ENCODE data around the gene MAGI1. TPM values are rescaled to one million over a fixed set of nuclear protein-coding genes. Genes with fewer than 3 reads are reported as not detected.

Gene MAGI1
- polyA plus RNA-seq, 1 of the 3 experiments (the other 2 are of a cell fraction), result 10.3 TPM

- POLR2A ChIA-PET, result no interaction called here
- TF ChIP-seq MAX (IDR thresholded peaks at IDR 0.05; ENCODE audit: low read depth), result no peak
- no peak for TF ChIP-seq REST (IDR thresholded peaks at IDR 0.05; ENCODE audit: low read depth, low read length)
- no peak for TF ChIP-seq SMC3 (IDR thresholded peaks at IDR 0.05; ENCODE audit: low read depth, low read length)
- TF ChIP-seq RCOR1 (IDR thresholded peaks at IDR 0.05; ENCODE audit: low read length), result no peak
- TF ChIP-seq JUND (IDR thresholded peaks at IDR 0.05), result no peak
- TF ChIP-seq ZBTB33 (IDR thresholded peaks at IDR 0.05; ENCODE audit: borderline replicate concordance, low read depth), result no peak
- TF ChIP-seq FOSL2 (IDR thresholded peaks at IDR 0.05; ENCODE audit: borderline replicate concordance, low read depth), result no peak
- no peak for TF ChIP-seq TEAD4 (IDR thresholded peaks at IDR 0.05; ENCODE audit: borderline replicate concordance, insufficient read depth)
- no peak for TF ChIP-seq MEF2A (IDR thresholded peaks at IDR 0.05; ENCODE audit: borderline replicate concordance, low read depth)
- no peak for TF ChIP-seq TCF12 (IDR thresholded peaks at IDR 0.05)
- no peak for TF ChIP-seq USF1 (IDR thresholded peaks at IDR 0.05; ENCODE audit: borderline replicate concordance, low read depth)
- no peak for DNase-seq
- no peaks in the 10 kb centered on the region for H3F3A ChIP-seq (replicated peaks; ENCODE audit: insufficient read depth)
- H4K20me1 ChIP-seq (ENCODE audit: insufficient read depth), result no peaks in the 10 kb centered on the region
- 89% methylated on average over 2 of the region's 2 CpGs for WGBS (ENCODE audit: low lambda C conversion rate)
- no peaks in the 10 kb centered on the region for H3K9me2 ChIP-seq
- no peaks in the 10 kb centered on the region for H3K9me3 ChIP-seq
- CTCF ChIA-PET, result interaction anchor here (1.2 kb wide), 1 partner anchor 10 kb away, joined by 4 read pairs; no protein-coding TSS in a partner anchor
- no peaks in the 10 kb centered on the region for H3K79me2 ChIP-seq (ENCODE audit: insufficient read depth)
- H2AFZ ChIP-seq (ENCODE audit: low read depth), result no peak overlapping the region
- no peak overlapping the region for H3K27ac ChIP-seq (ENCODE audit: low read depth in 2 of 2, low read length in 1 of 2)
- H3K36me3 ChIP-seq (replicated peaks in 1 of 2; ENCODE audit: control insufficient read depth in 1 of 2, insufficient read depth in 2 of 2, low read length in 1 of 2), result no peaks in the 10 kb centered on the region
- H3K4me2 ChIP-seq, result no peak overlapping the region
- no peak overlapping the region for H3K9ac ChIP-seq
- no peaks in the 10 kb centered on the region for H3K27me3 ChIP-seq (ENCODE audit: insufficient read depth)
- H3K4me3 ChIP-seq (ENCODE audit: low read depth in 2 of 2, low read length in 1 of 2), result no peak overlapping the region
- H3K4me1 ChIP-seq (ENCODE audit: control insufficient read depth in 1 of 2, insufficient read depth in 2 of 2, low read depth in 1 of 2, low read length in 1 of 2), result no peaks in the 10 kb centered on the region
These were observed 693.9 kb downstream of the MAGI1 start for GRCh38 chr3:65344846-65345245.

- H3F3A ChIP-seq (replicated peaks; ENCODE audit: insufficient read depth), result no peaks in the 10 kb centered on the region
- no peaks in the 10 kb centered on the region for H3K79me2 ChIP-seq (ENCODE audit: insufficient read depth)
- DNase-seq, result no peak
- H3K9ac ChIP-seq, result no peak overlapping the region
- no peak overlapping the region for H3K4me3 ChIP-seq (ENCODE audit: low read depth in 2 of 2, low read length in 1 of 2)
- WGBS (ENCODE audit: low lambda C conversion rate), result 72% methylated on average over 3 of the region's 3 CpGs
- no peak overlapping the region for H3K27ac ChIP-seq (ENCODE audit: low read depth in 2 of 2, low read length in 1 of 2)
- no peak overlapping the region for H3K4me2 ChIP-seq
- no peaks in the 10 kb centered on the region for H3K27me3 ChIP-seq (ENCODE audit: insufficient read depth)
- no peak overlapping the region for H2AFZ ChIP-seq (ENCODE audit: low read depth)
- H3K9me3 ChIP-seq, result no peaks in the 10 kb centered on the region
- POLR2A ChIA-PET, result no interaction called here
- H3K36me3 ChIP-seq (replicated peaks in 1 of 2; ENCODE audit: control insufficient read depth in 1 of 2, insufficient read depth in 2 of 2, low read length in 1 of 2), result no peaks in the 10 kb centered on the region
- CTCF ChIA-PET, result interaction anchor here (0.5 to 1.2 kb wide), 2 partner anchors 10 to 13 kb away, joined by 3 to 4 read pairs; no protein-coding TSS in a partner anchor
- TF ChIP-seq ELF1 (IDR thresholded peaks at IDR 0.05) (no peak), PBX3 (IDR thresholded peaks at IDR 0.05) (no peak), FOXM1 (IDR thresholded peaks at IDR 0.05; ENCODE audit: low read depth) (no peak), YY1 (IDR thresholded peaks at IDR 0.05; ENCODE audit: low read depth) (no peak), EP300 (IDR thresholded peaks at IDR 0.05; ENCODE audit: borderline replicate concordance in 1 of 2, low read depth in 1 of 2, low read length in 1 of 2) (no peak), SIN3A (IDR thresholded peaks at IDR 0.05; ENCODE audit: borderline replicate concordance, low read depth, low read length) (no peak), CTCF (IDR thresholded peaks at IDR 0.05) (no peak)
- no peaks in the 10 kb centered on the region for H3K4me1 ChIP-seq (ENCODE audit: control insufficient read depth in 1 of 2, insufficient read depth in 2 of 2, low read depth in 1 of 2, low read length in 1 of 2)
- no peaks in the 10 kb centered on the region for H3K9me2 ChIP-seq
- no peaks in the 10 kb centered on the region for H4K20me1 ChIP-seq (ENCODE audit: insufficient read depth)
These were observed 694.3 kb downstream of the MAGI1 start for GRCh38 chr3:65344444-65344843.

Data from SK-N-SH (cell line).